Neural progenitor cell (in vitro differentiated cells): Measurements from ENCODE around the gene CDK5R1. TPM values are rescaled to one million over a fixed set of nuclear protein-coding genes. Genes with fewer than 3 reads are reported as not detected.
A peak's percentile ranks its signal among the peaks of the same experiment; 100 is the strongest.

Experiments
- DNase-seq: peaks from one replicate; pipeline ENCODE4 v3.0.0-alpha.2; 2016; ENCODE audit warnings: low spot score
- H2AFZ ChIP-seq: fragments of 200-600 bp; sonication (generic); replicated peaks from 2 replicates; pipeline ENCODE4 v1.6.1; 2016; ENCODE audit warnings: antibody characterized with exemption
- H3F3A ChIP-seq: fragments of 200-600 bp; sonication (generic); 2 replicates; pipeline ENCODE4 v1.6.1; 2016; ENCODE audit warnings: antibody characterized with exemption, low read depth
- H3K27ac ChIP-seq: fragments of 200-600 bp; sonication (generic); 2 replicates; pipeline ENCODE4 v1.5.1; 2016; ENCODE audit warnings: mild to moderate bottlenecking
- H3K27me3 ChIP-seq: fragments of 200-600 bp; sonication (generic); 2 replicates; pipeline ENCODE4 v1.6.1; 2016; ENCODE audit warnings: mild to moderate bottlenecking, moderate library complexity
- H3K36me3 ChIP-seq: fragments of 200-600 bp; sonication (generic); 2 replicates; pipeline ENCODE4 v1.5.1; 2016
- H3K4me1 ChIP-seq: fragments of 200-600 bp; sonication (generic); 2 replicates; pipeline ENCODE4 v1.6.1; 2016; ENCODE audit warnings: mixed run types
- H3K4me2 ChIP-seq: fragments of 200-600 bp; sonication (generic); 2 replicates; pipeline ENCODE4 v1.6.1; 2016
- H3K4me3 ChIP-seq: fragments of 200-600 bp; sonication (generic); 2 replicates; pipeline ENCODE4 v1.5.1; 2016
- H3K79me2 ChIP-seq: fragments of 200-600 bp; sonication (generic); 2 replicates; pipeline ENCODE4 v1.6.1; 2016; ENCODE audit warnings: low read depth
- H3K9ac ChIP-seq: fragments of 200-600 bp; sonication (generic); 2 replicates; pipeline ENCODE4 v1.6.1; 2016
- H3K9me3 ChIP-seq: fragments of 200-600 bp; sonication (generic); 2 replicates; pipeline ENCODE4 v1.5.1; 2016; ENCODE audit warnings: low read depth
- H4K20me1 ChIP-seq: fragments of 200-600 bp; sonication (generic); 2 replicates; pipeline ENCODE4 v1.6.1; 2016; ENCODE audit warnings: low read depth
- H3K27ac Mint-ChIP-seq: 3 replicates; pipeline ENCODE4 v1.8.0; 2021; ENCODE audit warnings: mixed read lengths
- H3K27me3 Mint-ChIP-seq: 2 replicates; pipeline ENCODE4 v1.8.0; 2022; ENCODE audit warnings: low read depth, mild to moderate bottlenecking, inconsistent platforms, moderate library complexity, mixed read lengths; ENCODE audit not compliant: insufficient read depth
- H3K36me3 Mint-ChIP-seq: 3 replicates; pipeline ENCODE4 v1.8.0; 2021; ENCODE audit warnings: mixed read lengths
- H3K4me1 Mint-ChIP-seq: 3 replicates; pipeline ENCODE4 v1.8.0; 2021; ENCODE audit warnings: mixed read lengths
- H3K4me3 Mint-ChIP-seq: 3 replicates; pipeline ENCODE4 v1.8.0; 2021; ENCODE audit warnings: mild to moderate bottlenecking, moderate library complexity, mixed read lengths
- H3K9me3 Mint-ChIP-seq: 3 replicates; pipeline ENCODE4 v1.8.0; 2020; ENCODE audit warnings: mixed read lengths
- EZH2 ChIP-seq: fragments of 200-600 bp; sonication (generic); IDR thresholded peaks from 2 replicates; pipeline ENCODE4 v1.6.1; 2017; ENCODE audit warnings: antibody characterized with exemption, mild to moderate bottlenecking, moderate library complexity
- EZH2phosphoT487 ChIP-seq: fragments of 200-600 bp; sonication (generic); IDR thresholded peaks from 2 replicates; pipeline ENCODE4 v1.6.1; 2017; ENCODE audit warnings: antibody characterized with exemption
- total RNA-seq: library from RNA; depleted of rRNA; stranded (reverse); fragments of >200 nt; gene quantifications from 2 replicates; pipeline ENCODE4 v1.2.3, GENCODE V29; 2015; ENCODE audit warnings: low replicate concordance
- TF ChIP-seq, protein P1 (sequence below): fragments of 200-600 bp; sonication (generic); IDR thresholded peaks from 2 replicates; pipeline ENCODE4 v1.5.1; 2017; ENCODE audit warnings: antibody characterized with exemption, mild to moderate bottlenecking

CDK5R1 gene
- total RNA-seq, 1 donor from 2014 or later: 6.9 TPM

DNA sequence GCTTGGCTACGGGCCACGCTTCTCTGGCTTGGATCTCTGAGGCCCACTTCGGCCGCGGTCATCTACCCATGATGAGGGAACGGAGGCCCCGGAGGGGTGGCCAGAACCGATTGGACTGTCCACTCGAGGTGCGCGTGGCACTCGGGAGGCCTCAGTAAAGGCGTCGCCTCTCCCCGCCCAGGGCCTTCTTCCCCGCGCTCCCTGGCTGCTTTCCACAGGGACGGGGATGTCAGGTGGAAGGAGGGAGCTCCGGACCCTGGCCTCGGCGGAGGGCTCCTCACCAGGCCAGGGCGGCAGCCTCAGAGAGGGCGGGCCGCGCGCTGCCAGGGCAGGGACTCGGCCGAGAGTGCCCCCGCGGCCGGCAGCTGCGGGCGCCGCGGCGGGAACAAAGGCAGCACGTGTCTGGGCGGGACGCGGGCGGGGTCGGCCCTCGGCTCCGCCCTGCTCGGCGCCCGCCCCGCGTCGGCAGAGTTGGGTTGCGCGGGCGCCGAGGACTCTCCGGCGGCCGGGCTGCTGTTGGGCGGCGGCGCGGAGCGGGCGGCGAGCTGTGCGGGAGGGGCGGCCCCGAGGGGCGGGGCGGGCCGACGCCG is 587 bp upstream of the CDK5R1 start:
- no peak overlapping the region for H3K27ac ChIP-seq
- H3K4me3 ChIP-seq: peak overlapping the region; percentile 50
- peaks cover 54% of the 10 kb centered on the region for H3K4me1 ChIP-seq
- peak overlapping the region; percentile 79 for H2AFZ ChIP-seq
- H3F3A ChIP-seq: peaks cover 43% of the 10 kb centered on the region
- peak overlapping the region; percentile 71 for H3K4me2 ChIP-seq
- no peaks in the 10 kb centered on the region for H3K9me3 Mint-ChIP-seq
- DNase-seq: peak; percentile 93
- no peak for TF ChIP-seq EZH2
- TF ChIP-seq EZH2phosphoT487: no peak
- TF ChIP-seq, protein P1, sequence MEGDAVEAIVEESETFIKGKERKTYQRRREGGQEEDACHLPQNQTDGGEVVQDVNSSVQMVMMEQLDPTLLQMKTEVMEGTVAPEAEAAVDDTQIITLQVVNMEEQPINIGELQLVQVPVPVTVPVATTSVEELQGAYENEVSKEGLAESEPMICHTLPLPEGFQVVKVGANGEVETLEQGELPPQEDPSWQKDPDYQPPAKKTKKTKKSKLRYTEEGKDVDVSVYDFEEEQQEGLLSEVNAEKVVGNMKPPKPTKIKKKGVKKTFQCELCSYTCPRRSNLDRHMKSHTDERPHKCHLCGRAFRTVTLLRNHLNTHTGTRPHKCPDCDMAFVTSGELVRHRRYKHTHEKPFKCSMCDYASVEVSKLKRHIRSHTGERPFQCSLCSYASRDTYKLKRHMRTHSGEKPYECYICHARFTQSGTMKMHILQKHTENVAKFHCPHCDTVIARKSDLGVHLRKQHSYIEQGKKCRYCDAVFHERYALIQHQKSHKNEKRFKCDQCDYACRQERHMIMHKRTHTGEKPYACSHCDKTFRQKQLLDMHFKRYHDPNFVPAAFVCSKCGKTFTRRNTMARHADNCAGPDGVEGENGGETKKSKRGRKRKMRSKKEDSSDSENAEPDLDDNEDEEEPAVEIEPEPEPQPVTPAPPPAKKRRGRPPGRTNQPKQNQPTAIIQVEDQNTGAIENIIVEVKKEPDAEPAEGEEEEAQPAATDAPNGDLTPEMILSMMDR: no peak
- H3K27me3 ChIP-seq: no peaks in the 10 kb centered on the region
- peak overlapping the region; percentile 85 for H3K4me3 Mint-ChIP-seq
- H3K27me3 Mint-ChIP-seq: peaks cover 5% of the 10 kb centered on the region
- H3K36me3 Mint-ChIP-seq: peaks cover 24% of the 10 kb centered on the region
- peak overlapping the region; percentile 53 for H3K27ac Mint-ChIP-seq
- peak overlapping the region; percentile 42 for H3K9ac ChIP-seq
- peaks cover 76% of the 10 kb centered on the region for H3K4me1 Mint-ChIP-seq
- peaks cover 31% of the 10 kb centered on the region for H3K79me2 ChIP-seq
- no peaks in the 10 kb centered on the region for H3K36me3 ChIP-seq
- peaks cover 43% of the 10 kb centered on the region for H4K20me1 ChIP-seq
- H3K9me3 ChIP-seq: no peaks in the 10 kb centered on the region

DNA sequence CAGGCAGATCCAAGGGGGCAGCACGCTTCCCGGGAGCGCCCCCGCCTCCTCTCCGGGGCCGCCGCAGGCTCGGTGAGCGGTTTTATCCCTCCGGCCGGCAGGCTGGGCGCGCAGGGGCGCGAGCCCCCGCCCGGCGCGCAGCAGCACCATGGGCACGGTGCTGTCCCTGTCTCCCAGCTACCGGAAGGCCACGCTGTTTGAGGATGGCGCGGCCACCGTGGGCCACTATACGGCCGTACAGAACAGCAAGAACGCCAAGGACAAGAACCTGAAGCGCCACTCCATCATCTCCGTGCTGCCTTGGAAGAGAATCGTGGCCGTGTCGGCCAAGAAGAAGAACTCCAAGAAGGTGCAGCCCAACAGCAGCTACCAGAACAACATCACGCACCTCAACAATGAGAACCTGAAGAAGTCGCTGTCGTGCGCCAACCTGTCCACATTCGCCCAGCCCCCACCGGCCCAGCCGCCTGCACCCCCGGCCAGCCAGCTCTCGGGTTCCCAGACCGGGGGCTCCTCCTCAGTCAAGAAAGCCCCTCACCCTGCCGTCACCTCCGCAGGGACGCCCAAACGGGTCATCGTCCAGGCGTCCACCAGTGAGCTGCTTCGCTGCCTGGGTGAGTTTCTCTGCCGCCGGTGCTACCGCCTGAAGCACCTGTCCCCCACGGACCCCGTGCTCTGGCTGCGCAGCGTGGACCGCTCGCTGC is 832 bp downstream of the CDK5R1 start:
- peaks cover 31% of the 10 kb centered on the region for H3K79me2 ChIP-seq
- H3K9me3 ChIP-seq: no peaks in the 10 kb centered on the region
- H3K4me3 ChIP-seq: peak overlapping the region; percentile 94
- peaks cover 33% of the 10 kb centered on the region for H3F3A ChIP-seq
- H2AFZ ChIP-seq: peak overlapping the region; percentile 74
- TF ChIP-seq, protein P1: no peak
- no peak for TF ChIP-seq EZH2
- no peak for TF ChIP-seq EZH2phosphoT487
- peaks cover 41% of the 10 kb centered on the region for H4K20me1 ChIP-seq
- H3K27ac ChIP-seq: no peak overlapping the region
- no peak overlapping the region for H3K27ac Mint-ChIP-seq
- peak overlapping the region; percentile 96 for H3K4me2 ChIP-seq
- H3K4me1 Mint-ChIP-seq: peaks cover 80% of the 10 kb centered on the region
- H3K36me3 ChIP-seq: no peaks in the 10 kb centered on the region
- peak overlapping the region; percentile 89 for H3K4me3 Mint-ChIP-seq
- H3K4me1 ChIP-seq: peaks cover 51% of the 10 kb centered on the region
- H3K27me3 ChIP-seq: no peaks in the 10 kb centered on the region
- H3K27me3 Mint-ChIP-seq: peaks cover 5% of the 10 kb centered on the region
- no peaks in the 10 kb centered on the region for H3K9me3 Mint-ChIP-seq
- peak overlapping the region; percentile 54 for H3K9ac ChIP-seq
- peak; percentile 69 for DNase-seq
- peaks cover 18% of the 10 kb centered on the region for H3K36me3 Mint-ChIP-seq

DNA sequence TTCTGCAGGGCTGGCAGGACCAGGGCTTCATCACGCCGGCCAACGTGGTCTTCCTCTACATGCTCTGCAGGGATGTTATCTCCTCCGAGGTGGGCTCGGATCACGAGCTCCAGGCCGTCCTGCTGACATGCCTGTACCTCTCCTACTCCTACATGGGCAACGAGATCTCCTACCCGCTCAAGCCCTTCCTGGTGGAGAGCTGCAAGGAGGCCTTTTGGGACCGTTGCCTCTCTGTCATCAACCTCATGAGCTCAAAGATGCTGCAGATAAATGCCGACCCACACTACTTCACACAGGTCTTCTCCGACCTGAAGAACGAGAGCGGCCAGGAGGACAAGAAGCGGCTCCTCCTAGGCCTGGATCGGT is 1.4 kb downstream of the CDK5R1 start:
- peaks cover 81% of the 10 kb centered on the region for H3K4me1 Mint-ChIP-seq
- TF ChIP-seq, protein P1: no peak
- TF ChIP-seq EZH2 (no peak), EZH2phosphoT487 (no peak)
- peaks cover 47% of the 10 kb centered on the region for H3K4me1 ChIP-seq
- no peaks in the 10 kb centered on the region for H3K27me3 ChIP-seq
- no peaks in the 10 kb centered on the region for H3K36me3 ChIP-seq
- H3K9me3 Mint-ChIP-seq: no peaks in the 10 kb centered on the region
- H3K9ac ChIP-seq: no peak overlapping the region
- H3K4me3 Mint-ChIP-seq: peak overlapping the region; percentile 89
- peak overlapping the region; percentile 96 for H3K4me2 ChIP-seq
- peaks cover 31% of the 10 kb centered on the region for H3K79me2 ChIP-seq
- DNase-seq: no peak
- peak overlapping the region; percentile 94 for H3K4me3 ChIP-seq
- H3K27ac Mint-ChIP-seq: no peak overlapping the region
- H3K9me3 ChIP-seq: no peaks in the 10 kb centered on the region
- H4K20me1 ChIP-seq: peaks cover 36% of the 10 kb centered on the region
- peaks cover 5% of the 10 kb centered on the region for H3K27me3 Mint-ChIP-seq
- no peak overlapping the region for H2AFZ ChIP-seq
- H3K36me3 Mint-ChIP-seq: peaks cover 18% of the 10 kb centered on the region
- H3K27ac ChIP-seq: no peak overlapping the region
- peaks cover 28% of the 10 kb centered on the region for H3F3A ChIP-seq
